Measurements from ENCODE around the gene PLCXD1. TPM values are rescaled to one million over a fixed set of nuclear protein-coding genes. Genes with fewer than 3 reads are reported as not detected.

Gene PLCXD1
- total RNA-seq, 1 experiment from 2014 or later = 60.9 TPM

DNA sequence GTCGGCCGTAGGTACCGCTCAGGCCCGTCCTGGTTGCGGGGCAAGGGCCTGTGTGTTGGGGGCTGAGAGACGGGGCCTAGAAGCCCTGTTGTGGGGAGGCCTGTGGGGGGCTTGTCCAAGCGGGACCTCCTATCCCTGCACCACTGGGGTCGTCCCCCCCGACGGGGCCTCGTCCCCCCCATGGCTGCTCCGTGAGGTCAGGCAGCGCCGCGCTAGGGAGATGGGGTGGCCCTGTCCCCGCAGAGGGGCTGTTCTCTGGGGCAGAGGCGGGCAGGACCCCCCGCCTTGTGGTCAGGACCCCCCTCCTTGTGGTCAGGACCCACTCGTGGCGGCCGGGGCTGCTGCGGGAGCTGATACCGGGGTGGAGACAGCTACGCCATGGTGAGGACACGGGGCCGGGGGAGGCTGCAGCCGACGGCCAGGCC, 49.6 kb downstream of the PLCXD1 start:
- intact Hi-C loops (cut with micrococcal nuclease; ENCODE audit: unreplicated experiment) = no loop called here
- H3K4me3 ChIP-seq (ENCODE audit: low read depth, low read length, poor library complexity, severe bottlenecking) = no peak overlapping the region
- CTCF ChIA-PET = no interaction called here
- H3K4me1 ChIP-seq (ENCODE audit: insufficient read depth, low read length, poor library complexity, severe bottlenecking) = peaks cover 7% of the 10 kb centered on the region
- H3K27ac ChIP-seq (ENCODE audit: low read depth, low read length, poor library complexity, severe bottlenecking) = no peak overlapping the region
- TF ChIP-seq EZH2 (IDR thresholded peaks at IDR 0.05; ENCODE audit: borderline replicate concordance, low read depth, low read length, poor library complexity, severe bottlenecking) = no peak
- TF ChIP-seq, protein P1, sequence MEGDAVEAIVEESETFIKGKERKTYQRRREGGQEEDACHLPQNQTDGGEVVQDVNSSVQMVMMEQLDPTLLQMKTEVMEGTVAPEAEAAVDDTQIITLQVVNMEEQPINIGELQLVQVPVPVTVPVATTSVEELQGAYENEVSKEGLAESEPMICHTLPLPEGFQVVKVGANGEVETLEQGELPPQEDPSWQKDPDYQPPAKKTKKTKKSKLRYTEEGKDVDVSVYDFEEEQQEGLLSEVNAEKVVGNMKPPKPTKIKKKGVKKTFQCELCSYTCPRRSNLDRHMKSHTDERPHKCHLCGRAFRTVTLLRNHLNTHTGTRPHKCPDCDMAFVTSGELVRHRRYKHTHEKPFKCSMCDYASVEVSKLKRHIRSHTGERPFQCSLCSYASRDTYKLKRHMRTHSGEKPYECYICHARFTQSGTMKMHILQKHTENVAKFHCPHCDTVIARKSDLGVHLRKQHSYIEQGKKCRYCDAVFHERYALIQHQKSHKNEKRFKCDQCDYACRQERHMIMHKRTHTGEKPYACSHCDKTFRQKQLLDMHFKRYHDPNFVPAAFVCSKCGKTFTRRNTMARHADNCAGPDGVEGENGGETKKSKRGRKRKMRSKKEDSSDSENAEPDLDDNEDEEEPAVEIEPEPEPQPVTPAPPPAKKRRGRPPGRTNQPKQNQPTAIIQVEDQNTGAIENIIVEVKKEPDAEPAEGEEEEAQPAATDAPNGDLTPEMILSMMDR (conservative IDR thresholded peaks at IDR 0.05; ENCODE audit: low read depth, low read length) = no peak
- H3K9me3 ChIP-seq (ENCODE audit: low read depth, low read length, poor library complexity, severe bottlenecking) = no peaks in the 10 kb centered on the region
- POLR2A ChIA-PET (ENCODE audit: low non-redundant PET) = no interaction called here
- no peaks in the 10 kb centered on the region for H3K27me3 ChIP-seq (replicated peaks; ENCODE audit: insufficient read depth, low read depth, low read length, poor library complexity)
- no peaks in the 10 kb centered on the region for H3K36me3 ChIP-seq (ENCODE audit: insufficient read depth, low read length, poor library complexity, severe bottlenecking)
- no TSS peak for BruUV-seq (replicated peaks)
- no peak for DNase-seq (ENCODE audit: low spot score)

DNA sequence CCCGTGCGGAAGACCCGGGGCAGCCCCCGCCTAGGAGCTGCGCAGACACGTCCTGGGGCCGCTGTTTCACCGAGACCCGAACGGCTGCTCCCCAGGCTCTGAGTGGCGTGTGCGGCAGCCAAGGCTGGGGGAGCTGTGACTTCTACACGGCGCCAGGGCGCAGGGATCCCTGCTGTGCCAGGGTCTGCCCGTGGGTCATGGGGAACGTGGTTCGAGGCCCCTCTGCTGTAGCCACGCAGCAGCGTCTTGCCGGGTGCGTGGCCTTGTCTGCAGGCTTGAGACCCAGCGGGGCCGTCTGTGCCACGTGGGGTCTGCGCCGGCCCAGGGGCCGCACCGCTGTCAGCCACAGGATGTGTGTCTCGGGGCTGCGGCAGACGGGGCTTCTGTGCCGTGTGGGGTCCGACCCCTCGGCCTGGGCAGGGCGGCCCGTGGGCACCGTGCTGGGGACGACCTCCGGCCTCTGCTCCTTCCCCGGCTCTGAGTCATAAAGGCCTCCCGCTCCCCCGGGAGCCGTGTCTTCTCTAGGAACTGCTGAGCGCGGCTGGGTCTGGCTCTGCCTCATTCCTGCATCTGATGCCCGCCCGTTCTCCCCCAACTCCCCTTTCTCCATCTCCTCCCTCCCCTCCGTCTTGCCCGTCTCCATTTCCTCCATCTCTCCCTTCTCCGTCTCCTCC, 50.1 kb downstream of the PLCXD1 start:
- H3K36me3 ChIP-seq (ENCODE audit: insufficient read depth, low read length, poor library complexity, severe bottlenecking) = no peaks in the 10 kb centered on the region
- peak; percentile 56 for DNase-seq (ENCODE audit: low spot score)

DNA sequence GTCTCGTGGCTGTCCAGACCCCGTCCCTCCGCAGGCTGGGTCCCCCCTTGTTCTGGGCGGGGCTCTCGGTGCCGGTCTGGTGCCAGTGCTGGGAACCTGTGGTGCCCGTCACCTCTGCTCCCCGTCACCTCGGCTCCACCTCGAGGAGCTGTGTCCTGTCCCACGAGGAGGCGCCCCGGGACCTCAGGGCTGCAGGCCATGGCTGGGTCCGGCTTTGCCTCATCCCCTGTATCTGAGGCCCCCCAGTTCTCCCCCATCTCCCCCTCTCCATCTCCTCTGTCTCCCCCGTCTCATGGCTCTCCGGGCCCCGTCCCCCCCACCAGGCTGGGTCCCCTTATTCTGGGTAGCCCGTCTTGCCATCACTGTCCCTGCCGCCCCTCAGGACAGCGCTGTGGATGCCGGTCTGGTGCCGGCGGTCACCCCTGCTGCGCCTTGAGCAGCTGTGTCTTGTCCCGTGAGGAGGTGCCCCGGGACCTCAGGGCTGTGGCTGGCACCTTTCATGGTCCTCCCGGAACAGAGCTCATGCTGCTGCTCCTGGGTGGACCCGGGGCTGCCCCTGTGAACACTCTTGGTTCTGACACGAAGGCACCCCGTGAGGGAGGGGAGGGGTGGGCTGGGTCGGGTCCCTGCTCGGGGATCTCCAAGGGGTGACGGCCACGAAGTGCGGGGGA, 50.8 kb downstream of the PLCXD1 start:
- H3K36me3 ChIP-seq (ENCODE audit: insufficient read depth, low read length, poor library complexity, severe bottlenecking) = no peaks in the 10 kb centered on the region
- H3K27me3 ChIP-seq (replicated peaks; ENCODE audit: insufficient read depth, low read depth, low read length, poor library complexity) = no peaks in the 10 kb centered on the region
- H3K4me1 ChIP-seq (ENCODE audit: insufficient read depth, low read length, poor library complexity, severe bottlenecking) = peaks cover 7% of the 10 kb centered on the region
- intact Hi-C loops (cut with micrococcal nuclease; ENCODE audit: unreplicated experiment) = no loop called here
- no peak overlapping the region for H3K4me3 ChIP-seq (ENCODE audit: low read depth, low read length, poor library complexity, severe bottlenecking)
- no peak overlapping the region for H3K27ac ChIP-seq (ENCODE audit: low read depth, low read length, poor library complexity, severe bottlenecking)
- no TSS peak for BruUV-seq (replicated peaks)
- POLR2A ChIA-PET (ENCODE audit: low non-redundant PET) = no interaction called here
- no peak for TF ChIP-seq EZH2 (IDR thresholded peaks at IDR 0.05; ENCODE audit: borderline replicate concordance, low read depth, low read length, poor library complexity, severe bottlenecking)
- TF ChIP-seq, protein P1 (conservative IDR thresholded peaks at IDR 0.05; ENCODE audit: low read depth, low read length) = no peak
- DNase-seq (ENCODE audit: low spot score) = no peak
- H3K9me3 ChIP-seq (ENCODE audit: low read depth, low read length, poor library complexity, severe bottlenecking) = no peaks in the 10 kb centered on the region
- CTCF ChIA-PET = no interaction called here

More for the DNA sequence above, 50.1 kb downstream of the PLCXD1 start:
- TF ChIP-seq, protein P1 (conservative IDR thresholded peaks at IDR 0.05; ENCODE audit: low read depth, low read length) = no peak
- no peak for TF ChIP-seq EZH2 (IDR thresholded peaks at IDR 0.05; ENCODE audit: borderline replicate concordance, low read depth, low read length, poor library complexity, severe bottlenecking)
- intact Hi-C loops (cut with micrococcal nuclease; ENCODE audit: unreplicated experiment) = no loop called here
- no peaks in the 10 kb centered on the region for H3K9me3 ChIP-seq (ENCODE audit: low read depth, low read length, poor library complexity, severe bottlenecking)
- H3K27ac ChIP-seq (ENCODE audit: low read depth, low read length, poor library complexity, severe bottlenecking) = no peak overlapping the region
- H3K27me3 ChIP-seq (replicated peaks; ENCODE audit: insufficient read depth, low read depth, low read length, poor library complexity) = no peaks in the 10 kb centered on the region
- peaks cover 7% of the 10 kb centered on the region for H3K4me1 ChIP-seq (ENCODE audit: insufficient read depth, low read length, poor library complexity, severe bottlenecking)
- no peak overlapping the region for H3K4me3 ChIP-seq (ENCODE audit: low read depth, low read length, poor library complexity, severe bottlenecking)
- CTCF ChIA-PET = no interaction called here
- BruUV-seq (replicated peaks) = no TSS peak
- POLR2A ChIA-PET (ENCODE audit: low non-redundant PET) = no interaction called here
